GM19395 (cell line): ENCODE results near the gene SUSD4.

Experiments
- ATAC-seq: cut with Tn5 transposase; IDR thresholded peaks from one replicate; pipeline ENCODE4 v1.9.1; 2021; ENCODE audit warnings: mild to moderate bottlenecking, moderate library complexity; ENCODE audit not compliant: unreplicated experiment

SUSD4 gene

DNA sequence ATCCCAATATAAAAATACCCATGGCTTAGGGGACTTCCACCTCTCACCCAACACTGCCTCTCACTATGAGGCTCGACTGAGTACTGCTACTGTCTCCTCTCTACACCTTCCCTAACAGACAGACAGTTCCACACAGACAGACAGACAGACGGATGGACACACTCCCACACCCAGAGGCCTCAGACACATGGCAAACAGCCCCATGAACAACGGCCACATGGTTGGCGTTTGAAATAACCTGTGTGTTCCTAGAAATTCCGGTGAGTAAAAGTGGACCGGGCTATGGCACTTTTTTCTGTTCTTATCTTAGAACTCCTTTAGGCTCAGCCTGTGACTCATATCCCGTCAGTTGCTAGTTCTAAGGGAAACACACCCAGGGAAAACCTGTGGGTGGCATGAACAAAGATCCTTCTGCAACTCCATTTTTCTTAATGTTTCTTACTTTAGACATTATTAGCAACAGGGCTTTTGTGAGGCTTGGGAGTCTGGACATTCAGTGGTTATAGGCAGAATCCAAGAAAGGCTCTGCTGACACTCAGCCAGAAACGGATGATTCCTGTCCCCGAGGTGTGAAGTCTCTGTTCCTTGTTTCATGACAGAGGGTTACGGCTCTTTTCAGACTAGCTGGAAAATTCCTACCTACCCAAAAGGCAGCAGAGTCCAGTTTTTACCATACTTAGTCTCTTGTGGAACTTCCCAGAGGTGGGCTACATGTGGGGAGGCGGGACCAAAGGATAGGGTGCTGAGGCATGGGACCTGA lies 130.4 kb downstream of the SUSD4 start:
- no peak for ATAC-seq

DNA sequence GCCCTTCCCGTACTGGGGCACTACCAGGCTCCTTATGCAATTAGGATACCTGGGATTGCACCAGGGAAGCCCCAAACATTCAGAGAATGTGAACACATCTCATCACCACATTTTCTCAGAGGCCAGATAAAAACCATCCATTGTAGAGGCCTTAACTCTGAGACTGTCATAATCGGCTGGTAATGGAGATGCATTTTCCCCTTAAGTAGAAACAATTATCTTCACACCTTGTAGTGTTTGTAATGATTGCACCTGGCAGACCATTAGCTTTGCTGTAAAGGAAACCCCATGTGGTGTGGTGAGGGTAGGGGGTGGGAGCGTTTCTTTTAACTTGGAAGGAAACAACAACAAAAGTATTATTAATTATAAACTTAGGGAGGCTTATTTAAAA lies 131.0 kb downstream of the SUSD4 start:
- ATAC-seq = no peak

DNA sequence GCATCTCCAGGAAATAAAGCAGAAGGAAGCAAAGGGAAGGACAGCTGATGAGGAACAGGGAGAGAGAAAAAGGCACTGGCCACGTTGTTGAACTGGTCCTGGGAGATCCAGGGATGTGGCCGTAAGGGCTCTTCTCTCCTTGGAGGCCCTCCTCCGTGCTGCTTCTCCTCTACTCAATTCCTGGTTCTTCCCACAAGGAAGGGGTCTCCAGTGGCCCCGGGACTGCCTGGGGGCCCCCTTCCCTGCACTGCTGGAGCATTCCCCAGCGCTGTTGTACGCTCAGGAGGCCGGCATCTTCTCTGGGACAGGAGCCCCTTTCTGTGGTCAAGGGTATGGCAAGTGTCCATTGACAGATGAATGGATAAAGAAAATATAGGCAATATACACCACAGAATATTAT lies 132.4 kb downstream of the SUSD4 start:
- no peak for ATAC-seq

DNA sequence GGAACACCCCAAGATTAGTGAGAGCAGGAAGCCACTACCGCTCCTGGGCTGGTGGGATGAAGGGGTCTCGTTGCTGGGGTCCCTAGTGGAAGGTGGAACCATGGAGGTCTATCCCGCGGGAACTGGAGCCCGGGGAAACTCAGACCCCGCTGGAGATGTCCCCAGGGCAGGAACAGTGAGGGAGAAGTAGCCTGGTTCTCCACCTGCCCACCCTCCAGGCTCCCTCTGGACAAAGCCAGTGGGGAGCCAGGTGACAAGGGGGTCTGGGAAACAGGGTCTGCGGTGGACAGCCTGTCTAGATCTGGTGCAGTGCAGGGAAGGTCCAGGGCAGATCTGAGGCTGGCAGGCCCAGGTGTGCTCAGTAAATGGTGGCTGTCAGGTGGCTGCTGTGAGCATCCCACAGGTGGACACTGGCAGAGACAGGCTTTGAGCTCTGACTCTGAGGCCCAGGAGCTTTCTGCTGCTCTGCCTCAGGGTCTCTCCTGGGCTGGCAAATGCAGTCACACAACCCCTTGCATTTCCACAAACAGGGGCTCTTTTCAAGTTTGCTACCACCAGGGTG lies 132.9 kb downstream of the SUSD4 start:
- no peak for ATAC-seq

DNA sequence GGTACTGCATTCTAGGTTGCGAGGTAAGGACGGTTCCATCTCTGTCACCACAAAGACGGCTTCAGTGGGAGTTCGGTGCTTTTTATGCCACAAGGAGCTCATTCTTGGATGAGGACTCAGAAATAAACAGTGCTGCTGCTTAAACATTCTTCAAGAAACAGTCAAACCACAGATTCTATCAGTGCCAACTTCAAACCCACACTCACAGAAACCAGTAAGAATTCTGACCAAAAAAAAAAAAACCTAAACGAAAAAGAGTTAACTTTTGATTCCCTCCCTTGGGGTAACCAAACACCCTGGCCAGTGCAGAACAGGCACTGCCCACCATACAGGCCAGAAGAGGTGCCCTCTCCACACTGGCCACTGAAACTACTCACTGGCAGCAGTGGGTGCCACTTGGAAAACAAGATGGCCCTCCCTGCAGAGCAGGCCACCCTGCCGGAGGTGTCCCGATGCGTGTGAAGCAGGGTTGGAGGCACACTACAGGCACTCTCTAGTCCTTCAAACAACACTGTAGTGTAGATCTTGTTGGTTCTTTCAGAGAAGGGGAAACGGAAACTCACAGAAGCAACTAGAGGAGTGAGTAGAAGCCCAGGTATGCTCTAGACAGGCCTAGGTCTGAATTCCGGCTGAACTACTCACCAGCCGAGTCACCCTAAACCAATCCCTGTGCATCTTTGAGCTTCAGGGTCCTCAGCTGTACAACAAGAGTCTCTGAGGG lies 133.7 kb downstream of the SUSD4 start:
- no peak for ATAC-seq

DNA sequence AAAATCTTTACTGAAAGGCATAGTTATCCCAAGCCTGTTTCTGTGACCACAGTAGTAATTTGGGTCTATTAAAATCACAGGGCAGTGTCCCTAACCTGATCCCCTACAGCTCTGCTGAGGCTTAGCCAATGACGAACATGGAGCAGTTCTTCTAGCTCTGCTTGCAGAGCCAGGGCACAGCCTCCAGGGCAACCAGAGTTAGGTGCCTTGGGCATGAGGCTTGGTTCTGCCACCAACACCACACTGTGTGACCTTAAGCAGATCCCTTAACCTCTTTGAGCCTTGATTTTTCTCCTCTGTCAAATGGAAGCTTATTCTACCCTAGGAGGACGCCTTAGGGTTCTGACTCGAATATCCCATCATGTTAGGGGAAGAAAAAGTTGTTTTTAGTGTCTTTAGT lies 134.2 kb downstream of the SUSD4 start:
- no peak for ATAC-seq

DNA sequence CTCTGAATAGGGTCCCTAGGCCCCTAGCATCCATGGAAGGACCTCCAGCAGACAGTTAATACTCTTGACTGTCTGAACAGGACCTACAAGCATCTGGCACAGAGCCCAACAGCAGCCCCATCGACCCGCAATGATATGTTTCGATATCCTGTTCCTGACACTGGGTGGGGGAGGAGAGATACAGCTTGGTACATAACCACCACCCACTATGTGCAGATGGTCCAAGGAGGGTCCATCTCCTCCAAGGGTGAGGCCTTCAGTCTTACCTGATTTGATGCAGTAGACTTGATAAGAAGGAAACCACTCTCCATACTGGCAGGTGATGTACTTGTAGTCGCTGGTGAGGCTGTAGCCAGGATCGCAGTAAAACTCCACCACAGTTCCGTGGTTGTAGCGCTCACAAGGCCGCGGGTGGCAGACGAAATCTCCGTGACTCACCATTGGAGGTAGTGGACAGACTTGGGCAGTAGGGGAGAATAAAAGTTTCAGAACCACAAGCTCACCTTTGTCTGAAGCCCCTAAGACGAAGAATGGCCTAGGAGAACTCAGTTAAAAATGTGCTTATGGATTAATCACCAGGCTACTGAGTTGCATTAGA lies 134.9 kb downstream of the SUSD4 start:
- ATAC-seq = no peak

DNA sequence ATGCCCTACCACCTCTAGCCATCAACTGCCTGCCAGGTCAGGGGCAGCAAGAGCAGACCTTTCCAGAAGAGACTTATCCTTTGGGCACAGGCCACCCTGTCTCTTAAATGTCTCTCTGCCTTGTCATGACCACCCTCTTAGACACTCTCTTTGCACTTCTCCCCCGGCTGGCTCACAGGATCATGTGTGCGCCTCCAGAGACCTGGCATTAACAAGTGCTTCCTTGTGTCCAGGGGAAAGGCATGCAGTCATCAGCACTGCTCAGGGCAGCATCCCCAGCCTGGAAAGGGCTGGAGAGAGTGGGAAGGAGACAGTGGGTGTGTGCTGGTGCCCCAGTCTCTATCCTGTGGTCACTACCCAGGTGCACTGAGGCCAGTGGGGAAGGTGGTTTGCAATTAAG lies 135.8 kb downstream of the SUSD4 start:
- no peak for ATAC-seq

DNA sequence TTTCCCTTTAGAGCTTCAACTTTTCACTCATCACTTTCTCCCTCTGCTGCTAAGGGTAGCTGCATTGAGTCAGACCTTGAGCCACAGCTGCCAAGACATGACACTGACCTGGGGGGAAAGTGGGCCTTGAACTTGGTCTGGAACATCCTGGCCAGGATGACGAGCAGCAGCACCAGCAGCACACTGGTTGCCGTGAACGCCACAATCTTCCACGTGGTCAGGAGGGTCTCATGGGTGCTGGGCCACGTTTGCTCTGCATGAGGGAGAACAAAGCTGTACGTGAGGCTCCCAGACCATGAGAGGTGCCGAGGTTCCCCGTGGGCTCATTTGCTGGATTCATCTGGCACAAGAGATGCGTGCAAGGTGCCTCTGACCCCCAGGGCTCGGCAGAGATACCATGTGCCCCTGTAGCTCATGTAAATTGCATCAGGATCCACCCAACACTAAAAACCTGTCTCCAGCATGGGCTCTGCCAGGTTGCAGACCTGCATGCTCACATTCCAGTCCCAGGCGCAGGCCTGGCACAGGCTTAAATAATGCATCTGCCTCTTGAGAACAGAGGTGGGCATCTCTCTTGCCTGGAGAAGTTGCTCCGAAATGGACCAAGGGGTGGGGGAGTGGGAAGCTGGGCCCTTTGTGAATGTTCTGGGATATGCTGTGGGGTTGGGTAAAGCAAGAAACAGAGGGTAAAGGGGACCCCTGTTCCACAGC lies 136.3 kb downstream of the SUSD4 start:
- ATAC-seq = no peak

DNA sequence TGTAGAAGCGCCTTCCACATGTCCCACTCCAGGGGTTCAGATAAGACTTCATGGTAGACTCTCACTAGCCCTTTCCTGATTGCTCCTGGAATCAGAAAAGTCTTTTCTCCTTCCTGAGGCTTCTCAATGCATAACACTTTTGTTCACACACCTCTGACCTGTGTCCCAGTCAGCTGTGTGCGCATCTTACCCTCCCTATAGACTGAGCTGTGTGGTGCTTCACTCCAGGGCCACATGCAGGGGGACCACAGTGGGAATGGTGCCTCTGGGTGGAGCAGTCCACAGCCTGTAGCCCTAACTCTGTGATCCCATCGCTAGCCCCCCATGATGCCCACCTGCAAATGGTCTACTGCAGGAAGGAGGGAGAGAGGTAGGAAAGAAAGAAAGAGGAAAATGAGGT lies 136.9 kb downstream of the SUSD4 start:
- ATAC-seq = no peak

DNA sequence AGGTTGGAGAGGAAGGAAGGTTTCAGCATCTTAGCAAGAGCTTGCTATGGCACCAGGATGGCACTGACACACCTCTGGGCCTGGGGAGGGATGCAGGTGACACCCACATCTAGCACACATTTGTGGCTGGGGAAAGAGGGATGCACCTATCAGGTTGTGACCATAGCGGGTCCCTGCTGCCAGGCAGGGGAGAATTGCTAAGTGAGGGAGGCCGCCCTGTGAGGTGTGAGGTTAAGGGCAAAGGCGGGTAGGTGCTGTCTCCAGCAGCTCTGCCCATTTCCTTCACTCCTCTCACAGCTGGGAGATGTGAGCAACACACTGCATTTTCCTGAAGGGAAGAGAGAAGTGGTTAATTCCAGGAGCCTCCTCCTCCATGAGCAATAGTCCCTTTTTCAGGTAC lies 137.7 kb downstream of the SUSD4 start:
- no peak for ATAC-seq

DNA sequence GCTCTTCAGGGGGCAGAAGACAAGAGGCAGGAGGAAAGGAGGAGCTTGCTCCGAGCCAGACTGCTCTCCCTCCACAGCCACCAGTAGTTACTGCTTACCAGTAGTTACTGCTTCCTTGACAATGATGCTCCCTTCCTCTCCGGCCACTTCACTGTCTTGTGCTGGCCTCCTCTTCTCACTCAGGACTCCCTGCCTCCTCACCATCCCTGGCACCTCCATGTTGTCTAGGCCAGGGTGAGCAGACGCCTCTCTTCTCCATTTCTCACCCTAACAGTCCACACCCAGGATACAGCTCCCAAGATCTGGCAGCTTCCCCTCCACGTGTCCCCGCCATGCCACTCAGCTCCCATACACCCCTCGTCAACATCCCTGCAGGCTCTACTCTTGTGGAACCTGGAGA lies 138.5 kb downstream of the SUSD4 start:
- ATAC-seq = no peak

DNA sequence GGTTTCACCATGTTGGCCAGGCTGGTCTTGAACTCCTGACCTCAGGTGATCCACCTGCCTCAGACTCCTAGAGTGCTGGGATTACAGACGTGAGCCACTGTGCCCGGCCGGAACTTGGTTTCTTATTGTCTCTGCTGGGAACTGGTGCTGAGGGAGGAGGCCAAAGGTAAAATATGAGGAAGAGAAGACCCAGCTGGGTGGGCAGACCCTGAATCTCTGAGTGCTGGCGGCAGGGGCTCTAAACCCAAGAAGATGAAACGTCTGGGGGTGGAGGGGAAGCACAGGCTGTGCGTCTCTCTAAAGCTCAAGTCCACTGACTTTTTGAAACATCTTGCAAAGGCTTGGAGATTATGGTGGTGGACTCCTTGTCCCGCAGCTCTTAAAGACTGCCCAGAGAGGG lies 138.9 kb downstream of the SUSD4 start:
- ATAC-seq = no peak

DNA sequence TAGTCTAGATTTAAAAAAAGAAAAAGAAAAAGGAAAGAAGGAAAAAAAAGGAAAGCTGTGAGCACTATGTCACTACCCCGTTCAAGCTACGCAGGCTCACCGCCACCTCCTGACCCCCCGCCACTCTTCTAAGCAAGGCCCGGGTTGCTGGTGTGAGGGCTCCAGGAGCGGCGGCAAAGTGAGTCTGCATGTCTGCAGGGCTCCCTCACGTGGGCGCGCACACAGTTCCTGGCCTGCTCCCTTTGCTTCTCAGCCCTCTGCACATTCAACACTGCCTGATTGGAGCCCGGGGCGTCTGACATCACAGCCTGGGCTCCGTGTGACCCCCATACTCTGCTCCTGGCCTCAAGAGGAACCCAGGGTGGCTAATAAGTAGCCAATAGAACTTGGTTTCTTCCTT lies 139.5 kb downstream of the SUSD4 start:
- ATAC-seq = no peak

DNA sequence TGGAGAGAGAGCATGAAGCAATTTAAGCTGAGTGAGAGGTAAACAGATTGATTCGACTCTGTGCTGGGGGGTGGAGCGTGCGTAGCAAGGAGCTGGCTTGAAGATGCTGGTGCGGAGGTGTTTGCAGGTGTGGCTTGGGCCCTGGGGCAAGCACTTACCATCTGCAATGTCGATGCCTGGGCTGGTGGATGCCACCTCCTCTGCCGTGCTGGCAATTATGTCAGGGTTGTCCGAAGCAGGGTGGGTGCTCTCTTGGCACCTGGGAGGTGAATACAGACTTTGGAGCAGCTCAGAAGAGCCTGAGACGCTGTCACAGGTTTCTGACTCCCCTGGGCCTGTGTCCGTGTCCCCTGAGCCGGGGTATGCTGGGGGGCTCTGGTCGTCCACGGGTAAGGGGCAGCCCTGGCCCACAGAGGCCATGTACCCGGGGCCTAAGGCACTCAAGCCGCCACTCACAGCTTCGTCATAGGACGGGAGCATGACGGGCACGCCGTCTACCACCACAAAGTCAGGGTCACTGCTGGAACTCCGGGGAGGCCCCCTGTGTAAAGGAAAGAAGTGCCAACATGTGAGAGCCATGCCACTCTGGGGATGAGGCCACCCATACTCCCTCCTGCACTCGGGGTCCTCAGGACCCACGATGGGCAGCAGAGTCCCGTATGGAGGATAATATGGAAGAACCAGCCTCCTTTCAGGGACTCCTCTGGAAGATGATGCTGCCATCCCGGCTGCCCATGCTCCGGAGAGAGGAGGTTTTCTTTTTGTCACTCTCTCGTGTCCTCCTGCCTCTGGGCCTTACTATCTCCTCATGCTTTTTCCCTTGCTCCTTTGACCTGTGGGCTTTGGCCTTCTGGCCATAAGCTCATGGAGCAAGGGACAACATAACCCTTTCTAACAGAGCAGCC lies 140.6 kb downstream of the SUSD4 start:
- ATAC-seq = no peak

DNA sequence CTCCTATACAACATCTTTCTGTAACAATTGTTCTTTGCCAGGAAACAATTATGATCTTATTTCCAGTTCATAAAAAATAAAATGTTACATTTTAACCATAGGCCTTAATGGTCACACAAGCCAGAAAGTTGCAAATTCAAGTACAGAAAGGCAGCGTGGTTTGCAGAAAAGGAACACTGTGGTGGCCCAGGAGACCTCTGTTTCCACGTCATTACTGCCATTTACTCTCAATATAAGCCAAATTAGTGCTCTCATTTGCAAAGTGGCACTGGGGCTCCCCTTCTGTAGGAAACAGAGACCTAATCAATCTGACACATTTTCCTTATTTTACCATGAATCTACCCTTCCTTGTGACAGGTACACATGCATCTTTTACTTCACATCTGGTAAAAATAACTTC lies 141.6 kb downstream of the SUSD4 start:
- no peak for ATAC-seq

DNA sequence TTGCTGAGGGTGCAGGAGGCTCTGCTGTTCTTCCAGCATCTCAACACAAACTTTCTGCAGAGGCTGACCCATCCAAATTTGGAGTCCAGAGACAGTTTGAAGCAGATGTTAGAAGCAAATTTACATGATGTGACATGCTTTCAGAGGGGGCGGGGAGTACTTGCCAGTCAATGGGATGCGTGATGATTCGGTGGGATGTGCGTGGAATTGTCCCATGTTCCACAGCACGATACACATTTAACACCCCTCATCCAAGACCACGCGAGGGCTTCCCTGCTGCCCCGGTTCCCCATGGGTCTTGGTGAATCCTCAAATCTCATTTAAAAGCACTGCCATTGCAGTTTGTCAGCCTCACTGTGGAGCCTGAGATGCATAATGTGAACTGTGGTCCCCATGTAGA lies 142.3 kb downstream of the SUSD4 start:
- no peak for ATAC-seq

DNA sequence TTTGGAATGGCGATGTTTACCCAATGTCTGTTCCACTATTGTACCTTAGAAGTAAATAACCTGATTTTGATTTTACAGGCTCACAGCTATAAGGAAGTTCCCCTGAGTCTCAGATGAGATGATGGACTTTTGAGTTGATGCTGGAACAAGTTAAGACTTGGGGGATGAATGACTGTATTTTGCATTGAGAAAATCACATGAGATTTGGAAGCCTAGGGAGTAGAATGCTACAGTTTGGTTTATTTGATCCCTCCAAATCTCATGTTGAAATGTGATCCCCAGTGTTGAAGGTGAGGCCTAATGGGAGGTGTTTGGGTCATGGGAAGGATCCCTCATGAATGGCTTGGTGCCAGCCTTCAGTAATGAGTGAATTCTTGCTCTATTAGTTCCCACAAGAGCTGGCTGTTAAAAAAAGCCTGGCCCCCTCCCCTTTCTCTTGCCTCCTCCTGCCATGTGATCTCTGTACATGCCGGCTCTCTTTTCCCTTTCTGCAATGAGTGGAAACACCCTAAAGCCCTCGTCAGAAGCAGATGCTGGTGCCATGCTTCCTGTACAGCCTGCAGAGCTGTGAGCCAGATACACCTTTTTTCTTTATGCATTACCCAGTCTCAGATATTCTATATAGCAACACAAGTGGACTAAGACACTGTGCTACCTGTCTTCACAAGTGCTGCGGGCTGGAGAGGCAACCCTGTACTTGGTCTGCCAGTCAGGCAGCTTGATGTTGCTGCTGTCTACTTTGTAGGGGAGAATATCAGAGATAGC lies 143.9 kb downstream of the SUSD4 start:
- no peak for ATAC-seq

DNA sequence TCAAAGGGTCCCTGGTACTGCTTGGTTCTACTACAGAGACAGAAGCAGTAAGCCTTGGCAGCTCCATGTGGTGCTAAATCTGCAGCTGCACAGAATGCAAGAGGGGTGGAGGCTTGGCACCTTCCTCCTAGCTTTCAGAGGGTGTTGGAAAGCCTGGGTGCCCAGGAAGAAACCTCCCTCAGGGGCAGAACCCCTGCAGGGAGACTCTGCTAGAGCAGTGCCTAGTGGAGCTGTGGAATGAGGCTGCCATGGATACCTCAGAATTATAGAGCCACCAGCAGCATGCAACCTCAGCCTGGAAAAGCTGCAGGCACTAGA lies 144.7 kb downstream of the SUSD4 start:
- ATAC-seq = no peak

DNA sequence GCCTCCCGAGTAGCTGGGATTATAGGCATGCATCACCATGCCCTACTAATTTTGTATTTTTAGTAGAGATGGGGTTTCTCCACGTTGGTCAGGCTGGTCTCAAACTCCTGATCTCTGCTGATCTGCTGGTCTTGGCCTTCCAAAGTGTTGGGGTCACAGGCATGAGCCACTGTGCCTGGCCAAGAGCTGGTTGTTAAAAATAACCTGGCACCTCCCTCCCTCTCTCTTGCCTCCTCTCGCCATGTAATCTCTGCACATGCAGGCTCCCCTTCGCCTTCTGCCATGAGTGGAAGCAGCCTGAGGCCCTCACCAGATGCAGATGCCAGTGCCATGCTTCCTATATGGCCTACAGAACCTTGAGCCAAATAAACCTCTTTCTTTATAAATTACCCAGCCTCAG lies 146.2 kb downstream of the SUSD4 start:
- ATAC-seq = no peak
